Left lobe of liver (tissue), 2 donors: ENCODE results near the gene MDC1. TPM values are rescaled to one million over a fixed set of nuclear protein-coding genes. Genes with fewer than 3 reads are reported as not detected.

Experiments
- ATAC-seq: fragments of 200-7000 bp; cut with Tn5 transposase; one replicate; pipeline ENCODE4 v1.9.1; 2020; ENCODE audit warnings: mild to moderate bottlenecking, moderate library complexity
- DNase-seq: peaks from one replicate; pipeline ENCODE4 v3.0.0-alpha.2; 2020; ENCODE audit warnings: low spot score
- total RNA-seq: library from RNA; stranded (reverse); gene quantifications from one replicate; pipeline ENCODE4 v1.2.1, GENCODE V29; 2021
- donor health status: DM: no; HTN: no; CAD: no; lungs with moderate emphysema.
- donor health status: DM: no; HTN: yes; CAD: no.

MDC1 gene
- total RNA-seq, 1 donor from 2014 or later, result 13.7 TPM

DNA sequence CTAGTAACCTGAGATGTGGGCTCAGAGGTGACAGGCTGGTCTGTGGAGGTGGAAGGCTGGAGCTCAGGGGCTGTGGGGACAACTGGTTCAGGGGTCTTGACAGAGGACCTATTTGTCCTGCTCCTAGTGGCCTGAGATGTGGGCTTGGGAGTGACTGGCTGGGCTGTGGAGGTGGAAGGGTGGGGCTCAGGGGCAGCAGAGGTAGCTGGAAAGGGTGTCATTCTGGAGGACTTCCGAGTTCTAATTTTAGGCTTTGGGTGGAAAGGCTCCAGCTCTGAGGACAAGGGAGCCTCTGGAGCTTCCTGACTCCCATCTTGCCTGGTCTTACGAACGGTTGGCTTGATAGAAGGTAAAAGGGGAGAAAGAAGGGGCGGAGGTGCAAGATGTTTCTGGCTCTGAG lies 11.5 kb downstream of the MDC1 start:
- no peak for DNase-seq
- ATAC-seq, result no peak

DNA sequence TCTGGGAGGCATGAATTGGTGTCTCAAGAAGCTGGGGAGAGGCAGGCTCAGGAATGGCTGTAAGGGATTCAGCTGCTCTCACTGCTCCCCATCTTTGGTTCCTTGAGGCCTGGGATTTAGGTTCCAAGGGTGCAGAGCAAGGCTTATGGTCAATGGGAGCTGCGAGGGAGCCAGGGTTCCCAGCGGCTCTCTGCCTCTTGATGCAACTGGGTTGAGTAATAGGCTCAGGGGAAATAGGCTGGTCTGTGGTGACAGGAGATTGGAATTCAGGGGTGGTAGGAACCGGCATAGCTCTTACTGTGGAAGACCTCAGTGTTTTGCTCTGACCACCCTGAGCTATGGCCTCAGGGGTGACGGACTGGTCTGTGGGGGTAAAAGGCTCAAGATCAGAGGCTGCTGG lies 13.3 kb downstream of the MDC1 start:
- DNase-seq (no peak), ATAC-seq (no peak)

DNA sequence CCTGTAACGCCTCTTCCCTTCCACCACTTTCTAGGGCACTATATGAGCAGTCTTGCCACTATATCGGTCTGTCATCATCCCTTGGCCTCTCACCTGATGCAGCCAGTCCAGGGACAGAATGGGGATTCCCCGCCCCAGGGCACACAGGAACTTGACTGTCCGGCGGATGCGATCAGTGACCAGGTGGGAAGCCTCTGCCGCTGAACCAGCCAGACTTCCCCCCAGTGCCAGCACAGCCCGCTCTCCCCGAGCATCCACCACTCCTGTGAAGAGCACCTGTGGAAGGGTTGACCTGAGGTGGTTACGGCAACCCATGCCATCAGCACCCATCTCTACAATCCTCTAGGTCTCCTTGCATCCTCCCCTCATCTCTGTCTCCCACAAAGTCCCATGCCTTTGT lies 14.1 kb downstream of the MDC1 start:
- ATAC-seq, result no peak

GRCh38 chr6:30700340-30700739 lies 16.7 kb downstream of the MDC1 start:
- peak; percentile 98 for ATAC-seq
- DNase-seq, result peak; percentile 77

More for the DNA sequence above, 14.1 kb downstream of the MDC1 start:
- DNase-seq, result no peak

- DNase-seq (no peak), ATAC-seq (no peak)
Measured at GRCh38 chr6:30696432-30696831, 20.6 kb downstream of the MDC1 start.

- DNase-seq (no peak), ATAC-seq (no peak)
Measured at GRCh38 chr6:30691208-30691847, 25.8 kb downstream of the MDC1 start.

GRCh38 chr6:30690403-30691207 lies 26.5 kb downstream of the MDC1 start, which contains the start of gene NRM:
Gene NRM, minus strand, starts transcription at chr6:30690984. Its CDS starts 10 bp downstream, at chr6:30690974.
- ATAC-seq (peak; percentile 78), DNase-seq (peak; percentile 85)

GRCh38 chr6:30689985-30690384 lies 27.1 kb downstream of the MDC1 start:
- no peak for DNase-seq
- ATAC-seq, result no peak

- no peak for DNase-seq
- no peak for ATAC-seq
Measured at GRCh38 chr6:30689022-30689865, 27.8 kb downstream of the MDC1 start.

DNA sequence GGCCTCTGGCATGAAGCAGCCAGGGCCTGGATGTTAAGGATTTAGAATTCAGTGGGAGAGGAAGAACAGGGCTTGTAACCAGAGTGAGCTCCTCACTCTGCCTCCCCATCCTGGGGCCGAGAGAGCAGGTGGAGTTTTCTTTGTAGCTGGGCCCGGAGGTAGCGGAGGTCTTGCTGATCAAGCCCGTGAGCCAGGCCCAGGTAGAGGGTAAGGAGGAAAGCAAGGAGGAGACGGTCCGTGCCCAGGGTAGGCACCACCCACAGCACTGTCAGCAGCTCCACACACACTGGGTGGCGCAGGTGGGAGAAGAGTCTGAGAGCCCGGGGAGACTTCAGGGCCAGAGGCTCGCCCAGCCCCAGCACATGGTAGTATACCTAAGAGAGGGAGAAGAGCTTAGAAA lies 28.5 kb downstream of the MDC1 start:
- DNase-seq (no peak), ATAC-seq (no peak)

DNA sequence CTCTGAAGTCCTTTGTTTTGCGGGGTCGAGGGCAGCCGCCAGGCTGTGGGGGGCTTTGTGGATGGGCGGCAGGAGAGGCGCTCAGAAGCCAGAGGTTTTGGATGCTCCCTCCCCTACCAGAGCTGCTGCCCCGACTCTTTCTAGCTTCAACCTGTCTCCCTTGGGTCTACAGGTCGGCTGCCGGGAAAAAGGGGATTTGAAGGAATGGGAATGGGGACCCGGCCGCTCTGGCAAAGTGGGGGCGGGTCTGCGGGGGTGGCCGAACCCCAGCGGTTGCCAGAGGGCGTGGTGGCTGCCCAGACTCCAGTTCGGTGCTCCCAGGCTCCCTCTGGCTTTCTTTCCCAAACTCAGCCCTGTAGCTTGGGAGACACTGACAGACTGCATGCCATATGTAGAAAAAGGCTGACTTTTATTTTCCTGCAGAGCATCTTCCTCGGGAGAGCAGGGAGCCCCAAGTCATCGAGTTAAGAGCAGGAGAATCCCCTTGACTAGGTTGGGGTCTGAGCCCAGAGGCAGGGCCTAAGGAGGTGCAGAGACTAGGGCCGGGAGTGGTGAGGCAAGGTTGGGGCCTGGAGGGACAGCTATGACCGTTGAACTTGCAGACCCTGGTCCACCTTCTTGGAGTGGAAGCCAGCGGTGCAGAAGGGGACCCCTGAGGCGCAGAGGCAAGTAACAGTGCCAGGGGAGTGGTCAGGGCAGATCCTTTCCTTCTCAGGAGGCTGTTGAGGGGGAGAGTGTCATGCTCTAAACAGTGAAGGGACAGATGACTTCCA lies 29.2 kb downstream of the MDC1 start:
- ATAC-seq, result no peak
- no peak for DNase-seq

- DNase-seq, result peak; percentile 86
- ATAC-seq, result peak; percentile 63
Measured at GRCh38 chr6:30686908-30687658, 30.0 kb downstream of the MDC1 start.

DNA sequence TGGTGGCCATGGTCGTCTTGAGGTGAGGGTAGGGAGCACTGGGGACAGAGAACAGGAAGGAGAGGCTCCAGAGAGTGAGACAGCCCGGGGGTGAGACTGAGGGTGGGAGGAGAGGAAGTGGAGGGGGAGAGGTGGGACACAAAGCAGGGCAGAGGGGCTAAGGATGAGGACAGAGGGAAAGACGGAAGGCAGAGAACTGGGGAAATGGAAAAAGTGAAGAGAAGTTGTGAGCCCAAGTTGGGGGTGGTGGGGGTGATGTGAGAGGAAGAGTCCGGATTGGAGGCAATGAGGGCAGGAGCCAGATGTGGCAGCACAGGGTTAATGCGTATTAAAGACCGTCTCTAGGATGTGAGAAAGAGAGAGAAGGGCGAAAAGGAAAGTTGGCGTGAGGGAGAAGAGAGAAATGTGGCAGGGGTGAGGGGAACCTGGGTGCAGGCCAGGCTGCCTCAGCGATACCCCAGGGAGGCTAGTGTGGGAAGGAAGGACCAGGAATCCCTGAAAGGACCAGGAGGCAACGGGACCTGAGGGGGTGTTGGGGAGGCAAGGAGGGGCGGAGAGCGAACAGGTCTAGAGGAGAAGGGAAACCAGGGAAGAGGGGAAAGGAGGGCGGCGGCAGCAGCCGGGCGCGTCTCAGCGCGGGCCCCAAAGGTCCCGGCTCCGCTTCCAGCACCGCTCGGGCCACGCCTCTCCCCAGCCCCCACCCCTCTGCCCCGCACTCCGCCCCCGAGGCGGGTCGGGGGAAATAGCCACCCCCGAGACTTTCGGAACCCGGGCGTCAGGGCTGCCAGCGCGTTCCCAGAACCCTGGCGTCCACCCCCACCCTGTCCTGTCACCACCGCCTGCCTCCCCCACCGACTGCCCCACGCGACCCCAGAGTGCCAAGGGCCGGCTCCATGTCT lies 30.8 kb downstream of the MDC1 start, which contains the start of gene PPP1R18:
PPP1R18 (minus strand) TSS at position 637 of the 899 bp plus-strand sequence; CDS start at position 10, 627 bp downstream.
- DNase-seq (peak; percentile 87), ATAC-seq (peak; percentile 72)

GRCh38 chr6:30685157-30686008 lies 31.7 kb downstream of the MDC1 start:
- peak; percentile 54 for DNase-seq
- no peak for ATAC-seq

GRCh38 chr6:30684386-30685156 lies 32.5 kb downstream of the MDC1 start:
- DNase-seq, result peak; percentile 58
- no peak for ATAC-seq

DNA sequence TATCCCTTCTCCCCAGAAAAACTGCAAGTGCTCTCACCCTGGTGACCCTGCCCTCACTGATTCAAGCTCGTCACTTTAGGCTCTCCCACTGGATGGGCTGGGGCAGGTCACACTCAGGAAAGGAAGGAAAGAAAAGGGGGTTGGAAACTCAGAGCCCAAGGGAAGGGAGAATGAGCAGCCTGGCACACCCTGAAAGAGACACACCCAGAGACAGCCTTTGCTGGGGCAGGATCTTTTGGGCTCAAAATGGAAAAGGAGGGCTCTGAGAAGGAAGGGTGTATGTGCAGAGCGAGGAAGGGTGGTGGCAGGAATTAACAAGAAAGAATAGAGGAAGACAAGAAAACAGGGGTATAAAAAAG lies 33.1 kb downstream of the MDC1 start:
- ATAC-seq (no peak), DNase-seq (no peak)
